HepG2 (cell line): ENCODE data around the gene NUDT7. TPM values are rescaled to one million over a fixed set of nuclear protein-coding genes. Genes with fewer than 3 reads are reported as not detected.

Experiments used
- ATAC-seq: fragments of 200-7000 bp; cut with Tn5 transposase; 3 replicates; pipeline ENCODE4 v1.9.1; 2020; ENCODE audit warnings: mild to moderate bottlenecking, moderate library complexity
- BruUV-seq: library from RNA; stranded (reverse); fragments of 400-500 nt; replicated peaks from 2 replicates; lab custom pipeline; 2021; lab: Mats Ljungman, UMichigan
- CTCF ChIA-PET: fragments of 300-600 bp; formaldehyde crosslinking; extraction: SDS; loops from one replicate; lab custom pipeline; 2021; ENCODE audit warnings: low total read pairs, inconsistent platforms, low intra/inter-chr PET ratio; lab: Yijun Ruan, JAX
- POLR2A ChIA-PET: fragments of 350-600 bp; sonication (Branson Sonifier 250); formaldehyde crosslinking; loops from one replicate; lab custom pipeline; 2020; ENCODE audit warnings: antibody characterized with exemption, inconsistent platforms; lab: Yijun Ruan, JAX
- DNase-seq: peaks from one replicate; pipeline ENCODE4 v3.0.0-alpha.2; 2015; ENCODE audit warnings: low spot score
- FAIRE-seq: peaks from 3 replicates; lab custom pipeline; 2011; peaks lifted over from hg19 to GRCh38; lab: Jason Lieb, UNC
- H2AFZ ChIP-seq: one replicate; pipeline ENCODE4 v1.6.1; 2011; ENCODE audit warnings: low read length, inconsistent platforms
- H3K27ac ChIP-seq: fragments of 300-600 bp; 3 replicates; pipeline ENCODE4 v1.8.0; 2011; ENCODE audit warnings: mixed run types, mild to moderate bottlenecking, mixed read lengths, low read length, inconsistent platforms; ENCODE audit not compliant: insufficient read depth; ENCODE audit errors: extremely low read length
- H3K27me3 ChIP-seq, 2 experiments: fragments of 200-600 bp in 1 of 2; 2 replicates in 1 of 2; 3 replicates in 1 of 2; pipeline versions ENCODE4 v1.6.0 to v1.8.0; 2011; ENCODE audit warnings: low read length in 2 of 2, mild to moderate bottlenecking in 2 of 2, moderate library complexity in 2 of 2, inconsistent platforms in 1 of 2; ENCODE audit not compliant: insufficient read depth in 2 of 2, control insufficient read depth in 1 of 2
- H3K36me3 ChIP-seq, 2 experiments: fragments of 200-600 bp in 1 of 2; replicated peaks in 1 of 2; 2 replicates in 1 of 2; 3 replicates in 1 of 2; pipeline versions ENCODE4 v1.5.1 to v1.8.0; 2011; ENCODE audit warnings: low read length in 2 of 2, inconsistent platforms in 1 of 2; ENCODE audit not compliant: insufficient read depth in 2 of 2, control insufficient read depth in 1 of 2
- H3K4me1 ChIP-seq: 2 replicates; pipeline ENCODE4 v1.5.1; 2012; ENCODE audit warnings: low read length, inconsistent platforms; ENCODE audit not compliant: insufficient read depth
- H3K4me2 ChIP-seq: 2 replicates; pipeline ENCODE4 v1.6.0; 2011; ENCODE audit warnings: low read depth, low read length, inconsistent platforms
- H3K4me3 ChIP-seq, 3 experiments: fragments of 200-600 bp in 1 of 3; sonication (generic), shearing (Covaris generic) in 1 of 3; replicated peaks in 1 of 3; 2 replicates each; pipeline ENCODE4 v1.5.1; 2011 to 2016; ENCODE audit warnings: low read length in 3 of 3, inconsistent platforms in 2 of 3, low read depth in 2 of 3, mild to moderate bottlenecking in 2 of 3, control low read depth in 1 of 3, mixed read lengths in 1 of 3; ENCODE audit not compliant: insufficient read depth in 1 of 3
- H3K79me2 ChIP-seq: one replicate; pipeline ENCODE4 v1.6.1; 2011; ENCODE audit warnings: low read length, inconsistent platforms; ENCODE audit not compliant: insufficient read depth
- H3K9ac ChIP-seq: 2 replicates; pipeline ENCODE4 v1.6.0; 2011; ENCODE audit warnings: mild to moderate bottlenecking, low read depth, low read length, inconsistent platforms; ENCODE audit not compliant: insufficient read depth
- H3K9me3 ChIP-seq: 2 replicates; pipeline ENCODE4 v1.5.1; 2012; ENCODE audit warnings: mild to moderate bottlenecking, low read length
- H4K20me1 ChIP-seq: 2 replicates; pipeline ENCODE4 v1.6.0; 2011; ENCODE audit warnings: inconsistent platforms, mild to moderate bottlenecking, low read length, moderate library complexity; ENCODE audit not compliant: insufficient read depth
- ATM ChIP-seq: fragments of 450-650 bp; IDR thresholded peaks from 2 replicates; pipeline ENCODE4 v1.7.1; 2017; ENCODE audit warnings: mild to moderate bottlenecking, borderline replicate concordance
- CENPT ChIP-seq: sonication (generic); formaldehyde crosslinking; IDR thresholded peaks from 2 replicates; pipeline ENCODE4 v1.8.0; 2022; ENCODE audit warnings: low read depth, mild to moderate bottlenecking, moderate library complexity, missing genetic modification reagents
- DNMT1 ChIP-seq: sonication (generic); formaldehyde crosslinking; IDR thresholded peaks from 2 replicates; pipeline ENCODE4 v1.5.1; 2020; ENCODE audit warnings: mild to moderate bottlenecking, missing genetic modification reagents
- HMG20B ChIP-seq: conservative IDR thresholded peaks from 2 replicates; pipeline ENCODE4 v1.6.1; 2016; ENCODE audit warnings: missing genetic modification reagents, missing compliant biosample characterization
- POGK ChIP-seq: sonication (generic); formaldehyde crosslinking; conservative IDR thresholded peaks from 2 replicates; pipeline ENCODE4 v1.8.0; 2022; ENCODE audit warnings: mild to moderate bottlenecking, moderate library complexity, missing genetic modification reagents
- RAD51 ChIP-seq: fragments of 450-650 bp; IDR thresholded peaks from 2 replicates; pipeline ENCODE4 v1.6.1; 2016; ENCODE audit warnings: borderline replicate concordance
- RNF219 ChIP-seq: sonication (generic); formaldehyde crosslinking; IDR thresholded peaks from 2 replicates; pipeline ENCODE4 v1.5.0; 2020; ENCODE audit warnings: mild to moderate bottlenecking, missing genetic modification reagents
- SRF ChIP-seq: IDR thresholded peaks from 2 replicates; pipeline ENCODE4 v1.6.1; 2011; ENCODE audit warnings: mild to moderate bottlenecking, low read depth, low read length, moderate library complexity
- XRCC5 ChIP-seq: fragments of 200-400 bp; formaldehyde crosslinking; optimal IDR thresholded peaks from 2 replicates; pipeline ENCODE3; 2017; ENCODE audit warnings: mild to moderate bottlenecking, low read length
- ZNF235 ChIP-seq: sonication (generic); formaldehyde crosslinking; IDR thresholded peaks from 2 replicates; pipeline ENCODE4 v1.8.1; 2023; ENCODE audit warnings: mild to moderate bottlenecking, missing genetic modification reagents, borderline replicate concordance
- ZNF337 ChIP-seq: sonication (generic); formaldehyde crosslinking; IDR thresholded peaks from 2 replicates; pipeline ENCODE4 v1.5.1; 2020; ENCODE audit warnings: missing genetic modification reagents, low read depth, mild to moderate bottlenecking, borderline replicate concordance
- ZNF501 ChIP-seq: sonication (generic); formaldehyde crosslinking; IDR thresholded peaks from 2 replicates; pipeline ENCODE4 v1.5.1; 2020; ENCODE audit warnings: mild to moderate bottlenecking, moderate library complexity, missing genetic modification reagents
- ZNF781 ChIP-seq: sonication (generic); formaldehyde crosslinking; IDR thresholded peaks from 2 replicates; pipeline ENCODE4 v1.5.1; 2020; ENCODE audit warnings: borderline replicate concordance, mild to moderate bottlenecking, missing genetic modification reagents; ENCODE audit errors: not compliant biosample characterization
- WGBS: methylation state at CpG from one replicate; pipeline ENCODE4 v1.1.6; 2017; ENCODE audit warnings: low lambda C conversion rate; 5-methylcytosine and 5-hydroxymethylcytosine counted together
- in situ Hi-C: cut with HindIII; loops from 2 replicates; pipeline ENCODE4 v1.10.0; 2017; ENCODE audit warnings: low pct_unique_long_range_greater_than_20kb; ENCODE audit not compliant: extremely low pct_ligation_motif_present
- intact Hi-C: fragments of 100-400 bp; cut with micrococcal nuclease; formaldehyde crosslinking; loops from one replicate; pipeline ENCODE4 v1.10.0; 2022; ENCODE audit not compliant: unreplicated experiment
- polyA plus RNA-seq, 8 experiments: library from polyadenylated mRNA; depleted of rRNA in 3 of 8; stranded (reverse) in 7 of 8; unstranded in 1 of 8; fragments of >200 nt; fragmentation: Illumina TruSeq in 4 of 8; extraction: Trizol in 4 of 8; gene quantifications; 2 replicates each; pipeline versions ENCODE4 v1.2.1 to v1.2.3, GENCODE V29; 2011 to 2016; ENCODE audit warnings: low read depth in 4 of 8, missing spikeins in 1 of 8, mixed read lengths in 1 of 8; ENCODE audit not compliant: insufficient read depth in 1 of 8
- total RNA-seq, 5 experiments: library from RNA; depleted of rRNA; stranded (reverse); fragments of >200 nt; fragmentation: Illumina TruSeq; extraction: Trizol; gene quantifications; 2 replicates each; pipeline ENCODE4 v1.2.3, GENCODE V29; 2016; ENCODE audit warnings: low read depth in 1 of 5
- TF ChIP-seq, protein P1 (sequence below): sonication (generic); formaldehyde crosslinking; IDR thresholded peaks from 2 replicates; pipeline ENCODE4 v1.5.0; 2020; ENCODE audit warnings: missing genetic modification reagents, mild to moderate bottlenecking, borderline replicate concordance
- TF ChIP-seq, protein P2 (sequence below): sonication (generic); formaldehyde crosslinking; IDR thresholded peaks from 2 replicates; pipeline ENCODE4 v1.5.0; 2020; ENCODE audit warnings: mild to moderate bottlenecking, missing genetic modification reagents, moderate library complexity

The NUDT7 gene
- total and polyA plus RNA-seq, 2 of the 13 experiments (the other 11 are each of a cell fraction or from before 2014, with no cell fraction given) = 14.3 to 23.9 TPM

GRCh38 chr16:77788181-77789084 lies 66.1 kb downstream of the NUDT7 start, which contains the start of gene VAT1L:
Gene VAT1L (plus strand): TSS chr16:77788564. CDS start chr16:77788683, 119 bp downstream.
- no peaks in the 10 kb centered on the region for H3K79me2 ChIP-seq
- H3K9me3 ChIP-seq = no peaks in the 10 kb centered on the region
- FAIRE-seq = no peak
- ChIA-PET POLR2A (no interaction called here), CTCF (no interaction called here)
- peaks cover 6% of the 10 kb centered on the region for H3K4me1 ChIP-seq
- no TSS peak for BruUV-seq
- ATAC-seq = peak; percentile 82
- H2AFZ ChIP-seq = no peak within 1 kb of the TSS
- in situ Hi-C loops (loop anchor here (25.0 kb wide), 1 partner anchor 174 kb away; no protein-coding TSS in a partner anchor), intact Hi-C loops (no loop called here)
- H3K27me3 ChIP-seq = peaks cover 4 to 48% of the 10 kb centered on the region in 2 experiments; a peak in 4 of 5 replicates
- H4K20me1 ChIP-seq = no peaks in the 10 kb centered on the region
- 19% methylated on average over 69 of the region's 78 CpGs for WGBS
- peak within 1 kb of the TSS; percentile 21; the same call in 1 of the 2 replicates for H3K4me2 ChIP-seq
- H3K4me3 ChIP-seq = peak within 1 kb of the TSS in 1 of 3 experiments; percentile 34; a peak in 1 of 6 replicates
- no peak for DNase-seq
- H3K9ac ChIP-seq = no peak within 1 kb of the TSS
- no peak within 1 kb of the TSS for H3K27ac ChIP-seq
- H3K36me3 ChIP-seq = no peaks in the 10 kb centered on the region
- TF ChIP-seq HMG20B (CRISPR knock-in tag) = no peak
- no peak for TF ChIP-seq ZNF337 (CRISPR knock-in tag)
- TF ChIP-seq RNF219 = no peak
- TF ChIP-seq, protein P1, sequence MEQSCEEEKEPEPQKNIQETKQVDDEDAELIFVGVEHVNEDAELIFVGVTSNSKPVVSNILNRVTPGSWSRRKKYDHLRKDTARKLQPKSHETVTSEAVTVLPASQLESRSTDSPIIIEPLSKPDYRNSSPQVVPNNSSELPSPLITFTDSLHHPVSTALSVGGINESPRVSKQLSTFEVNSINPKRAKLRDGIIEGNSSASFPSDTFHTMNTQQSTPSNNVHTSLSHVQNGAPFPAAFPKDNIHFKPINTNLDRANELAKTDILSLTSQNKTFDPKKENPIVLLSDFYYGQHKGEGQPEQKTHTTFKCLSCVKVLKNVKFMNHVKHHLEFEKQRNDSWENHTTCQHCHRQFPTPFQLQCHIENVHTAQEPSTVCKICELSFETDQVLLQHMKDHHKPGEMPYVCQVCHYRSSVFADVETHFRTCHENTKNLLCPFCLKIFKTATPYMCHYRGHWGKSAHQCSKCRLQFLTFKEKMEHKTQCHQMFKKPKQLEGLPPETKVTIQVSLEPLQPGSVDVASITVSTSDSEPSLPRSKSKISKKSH = 0 out of 2 replicates have a peak, but pooled peaks have one; percentile 52
- TF ChIP-seq SRF = peak; percentile 64; the same call in 1 of the 2 replicates
- TF ChIP-seq ZNF781 (CRISPR knock-in tag) = peak; percentile 66
- TF ChIP-seq DNMT1 = 0 out of 2 replicates have a peak, but pooled peaks have one; percentile 62
- TF ChIP-seq ATM = no peak
- peak; percentile 25 for TF ChIP-seq XRCC5
- 0 out of 2 replicates have a peak, but pooled peaks have one; percentile 41 for TF ChIP-seq ZNF501 (CRISPR knock-in tag)
- TF ChIP-seq, protein P2, sequence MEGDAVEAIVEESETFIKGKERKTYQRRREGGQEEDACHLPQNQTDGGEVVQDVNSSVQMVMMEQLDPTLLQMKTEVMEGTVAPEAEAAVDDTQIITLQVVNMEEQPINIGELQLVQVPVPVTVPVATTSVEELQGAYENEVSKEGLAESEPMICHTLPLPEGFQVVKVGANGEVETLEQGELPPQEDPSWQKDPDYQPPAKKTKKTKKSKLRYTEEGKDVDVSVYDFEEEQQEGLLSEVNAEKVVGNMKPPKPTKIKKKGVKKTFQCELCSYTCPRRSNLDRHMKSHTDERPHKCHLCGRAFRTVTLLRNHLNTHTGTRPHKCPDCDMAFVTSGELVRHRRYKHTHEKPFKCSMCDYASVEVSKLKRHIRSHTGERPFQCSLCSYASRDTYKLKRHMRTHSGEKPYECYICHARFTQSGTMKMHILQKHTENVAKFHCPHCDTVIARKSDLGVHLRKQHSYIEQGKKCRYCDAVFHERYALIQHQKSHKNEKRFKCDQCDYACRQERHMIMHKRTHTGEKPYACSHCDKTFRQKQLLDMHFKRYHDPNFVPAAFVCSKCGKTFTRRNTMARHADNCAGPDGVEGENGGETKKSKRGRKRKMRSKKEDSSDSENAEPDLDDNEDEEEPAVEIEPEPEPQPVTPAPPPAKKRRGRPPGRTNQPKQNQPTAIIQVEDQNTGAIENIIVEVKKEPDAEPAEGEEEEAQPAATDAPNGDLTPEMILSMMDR (CRISPR knock-in tag) = peak; percentile 11; the same call in 1 of the 2 replicates
- TF ChIP-seq ZNF235 (CRISPR knock-in tag) = peak; percentile 48; the same call in 1 of the 2 replicates
- TF ChIP-seq RAD51 = no peak
- peak; percentile 99 for TF ChIP-seq POGK (CRISPR knock-in tag)
- TF ChIP-seq CENPT = no peak
